GM12873 (cell line): ENCODE data around the gene PDE8A.

ENCODE experiments used
- CTCF ChIP-seq: IDR thresholded peaks from 2 replicates; pipeline ENCODE4 v1.5.1; 2012; ENCODE audit warnings: low read depth, mild to moderate bottlenecking, moderate library complexity, low read length, control low read depth; ENCODE audit not compliant: insufficient read depth; ENCODE audit errors: missing control alignments

The PDE8A gene

GRCh38 chr15:84944311-84944710 is 37.3 kb upstream of the PDE8A start:
- no peak for TF ChIP-seq CTCF

- TF ChIP-seq CTCF = no peak
Observed at GRCh38 chr15:84944861-84945260, 36.8 kb upstream of the PDE8A start.

- TF ChIP-seq CTCF = no peak
Observed at GRCh38 chr15:84946772-84947489, 34.7 kb upstream of the PDE8A start.

GRCh38 chr15:84947947-84948830 is 33.5 kb upstream of the PDE8A start:
- no peak for TF ChIP-seq CTCF

- no peak for TF ChIP-seq CTCF
Observed at GRCh38 chr15:84949043-84949442, 32.6 kb upstream of the PDE8A start.

- no peak for TF ChIP-seq CTCF
Observed at GRCh38 chr15:84949845-84950569, 31.6 kb upstream of the PDE8A start.
